A204.1 (cell line): ENCODE results near the gene D2HGDH.
"Not testable (repeated sequence)": the region's sequence is repeated elsewhere in the genome, so short reads cannot be mapped to it uniquely, and the experiment has no call there.

ENCODE experiments used
- FAIRE-seq: peaks from 2 replicates; lab custom pipeline; 2012; peaks lifted over from hg19 to GRCh38; lab: Jason Lieb, UNC

D2HGDH gene

DNA sequence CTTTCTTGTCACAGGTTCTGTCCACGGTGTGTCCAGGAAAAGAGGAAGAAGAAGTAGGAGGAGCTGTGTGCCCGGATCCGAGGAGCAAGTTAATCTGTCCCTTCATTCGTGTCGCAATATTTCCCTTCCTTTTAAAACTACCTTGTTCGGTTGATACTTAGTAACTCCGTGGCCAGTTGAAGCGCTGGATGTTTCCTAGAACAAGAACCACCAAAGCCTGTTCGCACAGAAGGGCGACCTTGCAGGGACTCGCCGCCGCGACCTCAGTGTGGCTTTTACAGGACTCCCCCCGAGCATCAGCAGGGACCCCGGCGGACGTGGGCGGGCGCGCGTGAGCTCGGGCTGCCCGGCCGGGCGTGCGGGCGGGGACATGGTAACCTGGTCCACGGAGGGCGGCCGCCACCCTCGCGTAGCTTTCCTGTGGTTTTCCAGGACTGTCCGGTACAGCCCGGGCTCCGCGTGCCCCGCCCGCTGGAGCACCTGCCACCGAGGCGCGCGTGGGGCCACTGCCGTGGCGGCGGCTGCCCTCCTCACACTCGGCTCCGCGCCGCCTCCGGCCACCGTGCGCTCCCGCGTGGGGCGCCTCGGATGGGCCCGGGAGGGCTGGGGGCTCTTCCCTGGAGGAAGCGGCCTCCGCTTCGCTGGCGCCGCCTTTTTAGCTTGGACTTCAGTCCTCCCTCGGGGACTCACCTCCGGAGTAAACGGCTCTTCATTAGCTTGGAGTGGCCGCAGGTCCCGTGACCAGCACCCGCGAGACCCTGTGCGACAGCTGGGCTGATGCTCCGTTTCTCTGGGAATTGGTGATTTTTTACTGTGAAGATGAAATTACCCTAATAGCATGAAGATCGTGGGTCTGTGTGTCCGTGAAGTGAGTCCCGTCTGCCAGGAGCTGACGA is 9.2 kb upstream of the D2HGDH start:
- FAIRE-seq: no peak

GRCh38 chr2:241726459-241726858 is 8.0 kb upstream of the D2HGDH start:
- FAIRE-seq: no peak

DNA sequence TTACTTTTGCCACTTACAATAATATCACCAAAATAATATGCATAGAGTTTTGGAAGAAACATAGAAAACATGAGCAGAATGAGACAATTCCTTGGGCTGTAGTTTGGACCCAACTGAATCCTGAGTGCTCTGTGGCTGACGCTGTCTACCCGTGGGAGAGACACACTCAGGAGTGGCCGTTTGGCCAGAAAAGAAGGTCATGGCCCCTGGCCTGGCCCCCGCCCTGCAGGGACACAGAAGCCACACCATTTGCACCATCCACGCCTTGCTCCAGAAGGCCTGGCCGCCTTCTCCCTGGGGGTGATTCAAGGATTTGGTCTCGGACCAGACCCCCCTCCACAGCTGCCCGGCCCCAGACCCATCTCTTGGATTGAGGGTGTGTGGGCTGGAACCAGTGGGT is 6.4 kb upstream of the D2HGDH start:
- no peak for FAIRE-seq

GRCh38 chr2:241728627-241729026 is 5.8 kb upstream of the D2HGDH start:
- FAIRE-seq: no peak

DNA sequence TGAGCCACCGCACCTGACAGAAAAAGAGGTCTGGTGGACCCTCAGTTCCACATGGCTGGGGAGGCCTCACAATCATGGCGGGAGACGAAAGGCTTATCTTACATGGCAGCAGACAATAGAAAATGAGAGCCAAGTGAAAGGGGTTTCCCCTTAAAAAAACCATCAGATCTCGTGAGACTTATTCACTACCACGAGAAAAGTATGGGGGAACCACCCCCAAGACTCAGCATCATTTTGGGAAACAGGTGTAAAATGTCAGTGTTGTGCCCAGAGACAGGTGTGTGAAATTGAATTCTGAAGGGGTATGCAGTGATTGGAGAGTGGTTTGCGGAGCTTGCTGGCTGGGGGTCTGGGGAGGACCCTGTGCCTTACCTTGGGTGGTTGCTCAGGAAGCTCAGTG is 4.6 kb upstream of the D2HGDH start:
- FAIRE-seq: no peak

DNA sequence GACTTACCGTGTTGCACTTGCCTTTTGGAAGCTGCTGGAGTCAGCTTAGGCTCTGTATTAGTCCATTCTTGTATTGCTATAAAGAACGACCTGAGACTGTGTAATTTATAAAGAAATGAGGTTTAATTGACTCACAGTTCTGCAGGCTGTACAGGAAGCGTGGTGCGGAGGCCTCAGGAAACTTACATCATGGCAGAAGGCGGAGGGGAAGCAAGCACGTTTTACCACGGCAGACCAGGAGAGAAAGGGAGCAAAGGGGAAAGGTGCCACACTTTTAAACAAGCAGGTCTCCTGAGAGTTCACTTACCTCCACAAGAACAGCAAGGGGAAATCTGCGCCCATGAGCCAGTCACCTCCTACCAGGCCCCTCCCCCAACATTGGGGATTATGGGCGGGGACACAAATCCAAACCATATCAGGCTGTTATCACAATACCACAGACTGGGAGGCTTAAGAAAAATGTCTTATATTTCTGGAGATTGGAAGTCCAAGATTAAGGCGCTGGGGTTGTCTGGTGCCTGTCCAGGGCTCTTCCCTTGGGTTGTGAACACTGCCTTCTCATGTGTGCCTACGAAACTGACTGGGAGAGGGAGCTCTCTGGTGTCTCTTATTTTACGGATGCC is 3.6 kb upstream of the D2HGDH start:
- no peak for FAIRE-seq

DNA sequence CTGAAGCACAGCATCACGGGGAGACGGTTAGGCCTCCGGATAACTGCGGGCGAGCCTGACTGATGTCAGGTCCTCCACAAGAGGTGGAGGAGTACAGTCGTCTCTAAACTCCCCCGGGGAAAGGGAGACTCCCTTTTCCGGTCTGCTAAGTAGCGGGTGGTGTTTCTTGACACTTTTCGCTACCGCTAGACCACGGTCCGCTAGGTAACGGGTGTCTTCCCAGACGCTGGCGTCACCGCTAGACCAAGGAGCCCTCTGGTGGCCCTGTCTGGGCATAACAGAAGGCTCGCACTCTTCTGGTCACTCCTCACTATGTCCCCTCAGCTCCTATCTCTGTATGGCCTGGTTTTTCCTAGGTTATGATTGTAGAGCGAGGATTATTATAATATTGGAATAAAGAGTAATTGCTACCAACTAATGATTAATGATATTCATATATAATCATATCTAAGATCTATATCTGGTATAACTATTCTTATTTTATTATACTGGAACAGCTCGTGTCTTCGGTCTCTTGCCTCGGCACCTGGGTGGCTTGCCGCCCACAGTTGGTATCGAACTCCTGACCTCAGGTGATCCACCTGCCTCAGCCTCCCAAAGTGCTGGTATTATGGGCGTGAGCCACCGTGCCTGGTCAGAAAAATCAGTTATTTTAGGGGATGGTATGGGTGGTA is 1.8 kb upstream of the D2HGDH start:
- FAIRE-seq: not testable (repeated sequence)

- no peak for FAIRE-seq
These were observed 831 bp upstream of the D2HGDH start for GRCh38 chr2:241733391-241734207.

GRCh38 chr2:241734208-241734466 is 293 bp upstream of the D2HGDH start:
- FAIRE-seq: no peak

- FAIRE-seq: no peak
These were observed 1.7 kb downstream of the D2HGDH start for GRCh38 chr2:241736111-241736510.

DNA sequence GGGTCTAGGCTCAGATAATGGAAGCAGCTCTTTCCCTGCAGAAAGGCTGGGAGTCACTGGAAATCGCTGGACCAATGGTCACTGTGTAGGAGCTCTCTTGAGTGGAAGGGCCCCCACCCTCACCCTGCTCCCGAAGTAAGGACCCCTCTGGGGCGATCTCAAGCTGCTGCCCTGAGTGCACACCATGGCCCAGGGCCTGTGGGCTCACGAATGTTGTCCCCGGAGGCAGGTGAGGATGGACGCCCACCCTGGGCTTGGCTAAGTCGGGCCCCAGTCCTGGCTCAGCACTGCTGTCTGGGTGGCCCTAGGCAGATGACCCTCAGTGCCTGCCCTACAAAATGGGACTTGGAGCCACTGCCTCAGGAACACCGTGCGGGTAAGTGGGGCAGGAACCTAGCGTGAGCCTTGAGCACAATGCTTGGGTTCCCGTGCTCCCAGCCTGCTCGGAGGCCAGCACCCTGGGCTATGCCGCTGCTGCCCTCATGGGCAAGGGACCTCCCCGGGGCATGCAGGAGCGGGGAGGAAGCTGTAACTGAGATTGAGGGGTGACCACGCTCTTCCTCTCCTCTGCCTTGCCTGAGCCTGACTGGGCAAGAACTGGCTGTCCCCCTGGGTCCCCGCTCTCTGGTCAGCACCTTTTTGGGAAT is 3.7 kb downstream of the D2HGDH start:
- no peak for FAIRE-seq

DNA sequence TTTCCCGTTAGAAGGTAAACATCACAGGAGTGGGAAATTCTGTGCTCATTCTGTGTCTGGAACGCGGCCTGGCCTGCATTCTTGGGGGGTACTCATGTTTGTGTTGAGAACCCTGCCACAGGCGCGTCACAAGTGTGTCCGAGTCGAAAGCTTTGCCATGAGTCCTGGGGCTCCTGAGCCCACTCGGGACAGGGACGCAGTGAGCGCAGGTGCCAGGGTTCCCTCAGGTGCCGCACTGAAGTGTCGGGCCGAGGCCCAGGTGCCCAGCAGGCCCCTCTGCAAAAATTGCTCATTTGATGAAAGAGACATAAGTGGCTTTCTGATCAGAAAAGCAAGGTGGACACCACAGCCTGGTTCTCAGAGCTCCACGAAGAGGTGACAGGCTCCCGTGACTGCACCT is 4.7 kb downstream of the D2HGDH start:
- no peak for FAIRE-seq

- no peak for FAIRE-seq
These were observed 5.2 kb downstream of the D2HGDH start for GRCh38 chr2:241739651-241740050.

DNA sequence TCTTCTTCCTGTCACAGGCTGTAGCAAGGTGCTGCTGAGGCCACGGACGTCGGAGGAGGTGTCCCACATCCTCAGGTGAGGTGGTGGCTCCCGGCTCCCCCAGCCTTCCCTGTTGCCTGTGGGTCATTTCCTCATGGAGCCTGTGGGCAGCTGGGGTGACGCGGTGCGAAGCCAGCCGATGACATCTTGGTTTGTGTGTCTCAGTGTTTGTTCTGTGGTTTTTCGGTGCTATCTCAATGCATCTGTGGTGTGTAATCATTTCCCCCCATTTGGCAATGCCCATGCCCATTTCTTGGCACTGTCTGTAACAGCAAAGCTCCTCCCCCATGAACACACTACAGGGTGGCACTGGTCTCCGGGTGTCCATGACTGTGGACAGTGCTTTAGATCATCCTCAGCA is 6.6 kb downstream of the D2HGDH start:
- no peak for FAIRE-seq

GRCh38 chr2:241742320-241742939 is 8.0 kb downstream of the D2HGDH start:
- no peak for FAIRE-seq

DNA sequence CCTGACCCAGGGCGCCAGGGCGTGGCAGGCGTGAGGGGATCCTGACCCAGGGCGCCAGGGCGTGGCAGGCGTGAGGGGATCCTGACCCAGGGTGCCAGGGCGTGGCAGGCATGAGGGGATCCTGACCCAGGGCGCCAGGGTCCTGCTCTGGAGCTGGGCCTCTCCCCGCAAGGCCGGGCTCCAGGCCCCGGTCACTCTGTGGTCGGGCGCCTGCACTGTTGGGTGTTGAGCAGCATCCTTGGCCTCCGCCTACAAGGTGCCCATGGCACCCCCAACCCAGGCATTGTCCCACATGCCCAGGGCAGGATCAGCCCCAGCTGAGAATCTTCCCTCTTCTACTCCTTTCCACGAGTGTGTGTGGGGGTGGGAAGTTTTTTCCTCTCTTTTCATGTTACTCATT is 8.6 kb downstream of the D2HGDH start:
- not testable (repeated sequence) for FAIRE-seq

DNA sequence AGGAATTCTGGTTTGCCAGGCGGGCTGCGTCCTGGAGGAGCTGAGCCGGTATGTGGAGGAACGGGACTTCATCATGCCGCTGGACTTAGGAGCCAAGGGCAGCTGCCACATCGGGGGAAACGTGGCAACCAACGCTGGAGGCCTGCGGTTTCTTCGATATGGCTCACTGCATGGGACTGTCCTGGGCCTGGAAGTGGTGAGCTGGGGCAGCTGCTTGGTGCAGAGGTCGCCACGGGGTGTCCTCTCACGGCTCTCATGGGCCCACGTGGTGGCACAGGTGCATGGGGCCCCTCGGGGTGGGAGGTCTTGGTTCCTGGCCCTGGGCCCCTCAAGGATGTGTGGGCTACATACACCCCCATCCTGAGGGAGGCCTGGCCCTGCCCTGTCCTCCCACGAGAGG is 9.2 kb downstream of the D2HGDH start:
- no peak for FAIRE-seq

GRCh38 chr2:241744028-241744754 is 9.8 kb downstream of the D2HGDH start:
- no peak for FAIRE-seq

DNA sequence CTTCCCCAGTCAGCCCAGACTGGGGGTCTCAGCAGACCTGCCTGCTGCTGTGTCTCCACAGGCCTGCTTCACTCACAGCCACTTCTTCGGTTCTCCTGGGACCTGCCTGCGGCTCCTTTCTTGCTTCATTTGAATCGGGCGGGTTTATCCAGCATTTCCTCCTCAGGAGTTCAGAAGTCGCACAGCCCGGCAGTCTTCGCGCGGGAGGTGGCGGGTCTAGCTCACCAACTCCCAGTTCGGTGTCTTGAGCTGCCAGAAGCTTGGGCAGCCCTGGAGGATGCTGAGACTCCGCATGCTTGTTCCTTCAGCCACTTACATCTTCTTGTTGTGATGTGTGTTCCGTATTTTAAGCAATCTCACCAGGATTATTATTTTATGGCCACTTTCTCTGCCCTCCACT is 10.8 kb downstream of the D2HGDH start:
- FAIRE-seq: no peak

GRCh38 chr2:241746084-241746483 is 11.7 kb downstream of the D2HGDH start:
- no peak for FAIRE-seq
